Measurements from ENCODE around the gene CRY2.

- no peak for TF ChIP-seq CTCF (IDR thresholded peaks at IDR 0.05; ENCODE audit: control extremely low read depth in 1 of 3, insufficient read depth in 1 of 3, low read depth in 1 of 3, low read length in 3 of 3)
- TF ChIP-seq TAF1 (IDR thresholded peaks at IDR 0.05; ENCODE audit: low read depth, low read length), result no peak
- no peak for TF ChIP-seq SIX5 (IDR thresholded peaks at IDR 0.05; ENCODE audit: low read depth, low read length)
- no peak for TF ChIP-seq RFX5 (IDR thresholded peaks at IDR 0.05; ENCODE audit: borderline replicate concordance, low read depth, low read length)
- TF ChIP-seq PHF8 (conservative IDR thresholded peaks at IDR 0.05; ENCODE audit: low read depth, low read length), result no peak
- no peak for TF ChIP-seq SP1 (IDR thresholded peaks at IDR 0.05; ENCODE audit: low read depth, low read length)
- no peak for TF ChIP-seq JUND (IDR thresholded peaks at IDR 0.05; ENCODE audit: low read length)
- TF ChIP-seq JUN (IDR thresholded peaks at IDR 0.05; ENCODE audit: low read depth, low read length), result no peak
- no peak for TF ChIP-seq CEBPB (IDR thresholded peaks at IDR 0.05; ENCODE audit: low read depth, low read length)
- no peak for TF ChIP-seq TEAD4 (IDR thresholded peaks at IDR 0.05; ENCODE audit: low read depth, low read length)
Measured at GRCh38 chr11:45881708-45882368, 34.6 kb downstream of the CRY2 start.

Measured in H1 (cell line).